Neuron (in vitro differentiated cells): ENCODE measurements around the gene VAV2.

ENCODE experiments used
- H2AFZ ChIP-seq: one replicate; pipeline ENCODE4 v1.6.1; 2013; ENCODE audit warnings: low read depth, mild to moderate bottlenecking, inconsistent platforms, low read length, moderate library complexity
- H3K27me3 ChIP-seq: one replicate; pipeline ENCODE4 v1.6.1; 2013; ENCODE audit warnings: low read length; ENCODE audit not compliant: insufficient read depth
- H3K36me3 ChIP-seq: one replicate; pipeline ENCODE4 v1.6.1; 2013; ENCODE audit warnings: low read length; ENCODE audit not compliant: insufficient read depth
- H3K4me1 ChIP-seq: one replicate; pipeline ENCODE4 v1.6.1; 2013; ENCODE audit warnings: low read length; ENCODE audit not compliant: insufficient read depth
- H3K4me3 ChIP-seq: 2 replicates; pipeline ENCODE4 v1.5.1; 2013; ENCODE audit warnings: mild to moderate bottlenecking, low read length, moderate library complexity
- H3K9me3 ChIP-seq: one replicate; pipeline ENCODE4 v1.6.1; 2013; ENCODE audit warnings: low read length

The VAV2 gene

GRCh38 chr9:133837627-133838597 is 154.2 kb downstream of the VAV2 start:
- H3K27me3 ChIP-seq, result no peaks in the 10 kb centered on the region
- H3K9me3 ChIP-seq, result no peaks in the 10 kb centered on the region
- H3K4me1 ChIP-seq, result peaks cover 5% of the 10 kb centered on the region
- H3K36me3 ChIP-seq, result no peaks in the 10 kb centered on the region
- no peak overlapping the region for H2AFZ ChIP-seq
- H3K4me3 ChIP-seq, result no peak overlapping the region

- no peaks in the 10 kb centered on the region for H3K9me3 ChIP-seq
- H3K4me3 ChIP-seq, result no peak overlapping the region
- no peak overlapping the region for H2AFZ ChIP-seq
- peaks cover 5% of the 10 kb centered on the region for H3K36me3 ChIP-seq
- H3K4me1 ChIP-seq, result peaks cover 5% of the 10 kb centered on the region
- H3K27me3 ChIP-seq, result no peaks in the 10 kb centered on the region
Observed at GRCh38 chr9:133836818-133837217, 155.3 kb downstream of the VAV2 start.

GRCh38 chr9:133836001-133836758 is 155.9 kb downstream of the VAV2 start:
- H3K9me3 ChIP-seq, result no peaks in the 10 kb centered on the region
- no peak overlapping the region for H2AFZ ChIP-seq
- H3K36me3 ChIP-seq, result peaks cover 10% of the 10 kb centered on the region
- H3K27me3 ChIP-seq, result no peaks in the 10 kb centered on the region
- H3K4me1 ChIP-seq, result peaks cover 5% of the 10 kb centered on the region
- H3K4me3 ChIP-seq, result no peak overlapping the region

GRCh38 chr9:133835262-133835901 is 156.7 kb downstream of the VAV2 start:
- Histone ChIP-seq H3K4me3 (no peak overlapping the region), H3K27me3 (no peaks in the 10 kb centered on the region), H3K4me1 (peaks cover 5% of the 10 kb centered on the region), H2AFZ (no peak overlapping the region), H3K36me3 (peaks cover 10% of the 10 kb centered on the region), H3K9me3 (no peaks in the 10 kb centered on the region)

GRCh38 chr9:133834080-133834976 is 157.8 kb downstream of the VAV2 start:
- no peak overlapping the region for H3K4me3 ChIP-seq
- H3K4me1 ChIP-seq, result peaks cover 3% of the 10 kb centered on the region

GRCh38 chr9:133833388-133834025 is 158.6 kb downstream of the VAV2 start:
- Histone ChIP-seq H3K27me3 (no peaks in the 10 kb centered on the region), H3K36me3 (peaks cover 16% of the 10 kb centered on the region), H3K4me3 (no peak overlapping the region), H3K9me3 (no peaks in the 10 kb centered on the region), H2AFZ (no peak overlapping the region), H3K4me1 (peaks cover 3% of the 10 kb centered on the region)

More at GRCh38 chr9:133834080-133834976, 157.8 kb downstream of the VAV2 start:
- Histone ChIP-seq H3K9me3 (no peaks in the 10 kb centered on the region), H3K36me3 (peaks cover 16% of the 10 kb centered on the region), H2AFZ (no peak overlapping the region), H3K27me3 (no peaks in the 10 kb centered on the region)

GRCh38 chr9:133832877-133833276 is 159.2 kb downstream of the VAV2 start:
- Histone ChIP-seq H3K4me3 (no peak overlapping the region), H3K4me1 (peaks cover 3% of the 10 kb centered on the region)

GRCh38 chr9:133830711-133831110 is 161.4 kb downstream of the VAV2 start:
- peaks cover 16% of the 10 kb centered on the region for H3K36me3 ChIP-seq
- H2AFZ ChIP-seq, result no peak overlapping the region
- peaks cover 13% of the 10 kb centered on the region for H3K4me1 ChIP-seq
- no peaks in the 10 kb centered on the region for H3K9me3 ChIP-seq
- H3K4me3 ChIP-seq, result no peak overlapping the region
- no peaks in the 10 kb centered on the region for H3K27me3 ChIP-seq

More at GRCh38 chr9:133832877-133833276, 159.2 kb downstream of the VAV2 start:
- Histone ChIP-seq H3K27me3 (no peaks in the 10 kb centered on the region), H3K9me3 (no peaks in the 10 kb centered on the region), H2AFZ (no peak overlapping the region), H3K36me3 (peaks cover 16% of the 10 kb centered on the region)

- no peak overlapping the region for H2AFZ ChIP-seq
- no peaks in the 10 kb centered on the region for H3K27me3 ChIP-seq
- H3K4me3 ChIP-seq, result no peak overlapping the region
- peaks cover 14% of the 10 kb centered on the region for H3K4me1 ChIP-seq
- H3K36me3 ChIP-seq, result peaks cover 16% of the 10 kb centered on the region
- H3K9me3 ChIP-seq, result no peaks in the 10 kb centered on the region
Observed at GRCh38 chr9:133830310-133830709, 161.8 kb downstream of the VAV2 start.

GRCh38 chr9:133828338-133828997 is 163.7 kb downstream of the VAV2 start:
- H2AFZ ChIP-seq, result no peak overlapping the region
- H3K4me1 ChIP-seq, result peaks cover 27% of the 10 kb centered on the region
- no peak overlapping the region for H3K4me3 ChIP-seq
- H3K9me3 ChIP-seq, result no peaks in the 10 kb centered on the region
- no peaks in the 10 kb centered on the region for H3K27me3 ChIP-seq
- H3K36me3 ChIP-seq, result peaks cover 16% of the 10 kb centered on the region

- no peaks in the 10 kb centered on the region for H3K9me3 ChIP-seq
- H2AFZ ChIP-seq, result no peak overlapping the region
- H3K4me3 ChIP-seq, result no peak overlapping the region
- H3K4me1 ChIP-seq, result peaks cover 47% of the 10 kb centered on the region
- H3K27me3 ChIP-seq, result no peaks in the 10 kb centered on the region
- H3K36me3 ChIP-seq, result peaks cover 7% of the 10 kb centered on the region
Observed at GRCh38 chr9:133826289-133827085, 165.6 kb downstream of the VAV2 start.
